ENCODE data around the gene MLLT6. TPM values are rescaled to one million over a fixed set of nuclear protein-coding genes. Genes with fewer than 3 reads are reported as not detected.
A peak's percentile ranks its signal among the peaks of the same experiment; 100 is the strongest.

The MLLT6 gene
- total and polyA plus RNA-seq, 2 of the 4 experiments (the other 2 are of a cell fraction): 7.2 to 21.2 TPM

DNA sequence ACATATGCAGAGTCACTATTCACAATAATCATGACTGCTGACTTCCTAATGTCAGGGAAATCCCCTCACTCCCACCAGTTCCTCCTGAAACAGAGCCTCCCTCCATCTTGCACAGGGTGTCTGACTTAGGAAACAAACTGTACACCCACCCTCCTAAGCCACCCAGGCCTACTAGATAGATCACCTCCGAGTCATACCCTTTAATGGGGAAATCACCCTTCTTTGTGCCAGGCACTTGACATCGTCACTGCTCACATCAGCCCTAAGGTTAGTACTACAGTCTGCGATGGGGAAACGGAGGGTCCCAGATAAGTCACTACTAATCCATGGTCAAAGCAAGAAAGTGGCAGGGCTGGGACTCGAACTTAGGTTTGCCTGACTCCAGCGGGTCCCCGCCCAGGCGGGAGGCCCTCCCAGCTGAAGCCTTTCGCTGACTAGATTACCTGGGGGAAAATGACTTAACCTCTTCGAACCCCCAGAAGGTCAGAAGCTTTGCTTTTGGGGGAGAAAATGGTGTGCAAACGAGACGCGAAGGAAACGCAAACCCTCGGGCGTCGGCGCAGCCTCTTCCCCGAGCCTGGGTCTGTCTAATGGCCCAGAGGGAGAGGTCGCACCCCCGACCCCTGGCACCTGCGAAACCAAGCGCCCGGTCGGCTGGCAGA, 3.4 kb upstream of the MLLT6 start:
- peak overlapping the region; percentile 95 for H3K4me3 ChIP-seq (ENCODE audit: insufficient read depth, low read depth, low read length)
- BruUV-seq (replicated peaks): no TSS peak
- H2AK9ac ChIP-seq (replicated peaks; ENCODE audit: low read depth, low read length, poor library complexity): peak overlapping the region; percentile 95
- H3K18ac ChIP-seq (ENCODE audit: low read depth, low read length): 0 out of 2 replicates have a peak overlapping the region, but pooled peaks have one; percentile 19
- H2AFZ ChIP-seq (replicated peaks; ENCODE audit: low read length, poor library complexity): peak overlapping the region; percentile 94
- peak overlapping the region; percentile 38 for H2AK5ac ChIP-seq (ENCODE audit: low read depth, low read length)
- no peak overlapping the region for H2BK15ac ChIP-seq (ENCODE audit: low read depth, low read length)
- H4K20me1 ChIP-seq (ENCODE audit: insufficient read depth, low read length): peaks cover 6% of the 10 kb centered on the region; the same call in 1 of the 2 replicates
- H2BK5ac ChIP-seq (ENCODE audit: low read depth, low read length, poor library complexity, severe bottlenecking): peak overlapping the region; percentile 1
- intact Hi-C loops (cut with micrococcal nuclease): loop anchor here (1.0 kb wide), 1 partner anchor 24 kb away; no protein-coding TSS in a partner anchor
- no peaks in the 10 kb centered on the region; the same call in 1 of the 2 replicates for H3K27me3 ChIP-seq (ENCODE audit: control insufficient read depth, insufficient read depth, low read length)
- H3K79me1 ChIP-seq (ENCODE audit: low read depth in 1 of 2, low read length in 2 of 2): peaks cover 6 to 39% of the 10 kb centered on the region in 2 experiments; a peak in 3 of 4 replicates
- H3K4ac ChIP-seq (ENCODE audit: low read depth, low read length): peak overlapping the region; percentile 75
- H3K56ac ChIP-seq (ENCODE audit: extremely low read depth, insufficient read depth, low read length): peak overlapping the region; percentile 7; the same call in 1 of the 2 replicates
- peak overlapping the region; percentile 47 for H4K91ac ChIP-seq (ENCODE audit: insufficient read depth, low read depth, low read length)
- H3K9me3 ChIP-seq (ENCODE audit: control insufficient read depth, insufficient read depth, low read length): no peaks in the 10 kb centered on the region
- peak overlapping the region; percentile 44; the same call in 1 of the 2 replicates for H3K23ac ChIP-seq (ENCODE audit: low read depth, low read length)
- TF ChIP-seq CEBPB (IDR thresholded peaks at IDR 0.05; ENCODE audit: low read depth, low read length) (peak; percentile 52), BHLHE40 (IDR thresholded peaks at IDR 0.05; ENCODE audit: low read depth, low read length) (no peak), NFE2L2 (IDR thresholded peaks at IDR 0.05; ENCODE audit: low read depth, low read length) (peak; percentile 45; the same call in 1 of the 2 replicates)
- peak overlapping the region; percentile 61 for H3K27ac ChIP-seq (ENCODE audit: insufficient read depth, low read length)
- ATAC-seq (ENCODE audit: low read depth): peak; percentile 3; the same call in 1 of the 2 replicates
- peak overlapping the region; percentile 93 for H4K5ac ChIP-seq (ENCODE audit: low read depth, low read length)
- H3K4me2 ChIP-seq (ENCODE audit: low read depth, low read length): peak overlapping the region; percentile 76
- peak overlapping the region; percentile 93 to 96 for H4K8ac ChIP-seq (ENCODE audit: low read depth in 2 of 2, low read length in 2 of 2)
- H3K4me1 ChIP-seq (ENCODE audit: control insufficient read depth, insufficient read depth, low read length): peaks cover 15% of the 10 kb centered on the region
- peak; percentile 71 for DNase-seq
- dilution Hi-C loops (cut with HindIII; ENCODE audit: low sequenced_read_pairs, unreplicated experiment): no loop called here
- whole genome bisulfite sequencing, 2 experiments (ENCODE audit: extremely low coverage in 2 of 2, insufficient read length in 1 of 2): 0% methylated on average over 2 of the region's 25 CpGs; no CpG with 5 or more reads in 1 of the 2 experiments
- no peaks in the 10 kb centered on the region for H3K36me3 ChIP-seq (ENCODE audit: control insufficient read depth, insufficient read depth, low read length)
- ChIA-PET CTCF (interaction anchor here (1.0 kb wide), 1 partner anchor 25 kb away, joined by 3 read pairs; no protein-coding TSS in a partner anchor), POLR2A (ENCODE audit: unreplicated experiment) (interaction anchor here (0.6 kb wide), 1 partner anchor 12 kb away, joined by 3 read pairs; no protein-coding TSS in a partner anchor)
- in situ Hi-C loops (cut with MboI; ENCODE audit: low sequenced_read_pairs): no loop called here
- H3K14ac ChIP-seq (replicated peaks; ENCODE audit: low read depth, low read length): peak overlapping the region; percentile 74
- peaks cover 14% of the 10 kb centered on the region for H3K9me1 ChIP-seq (ENCODE audit: insufficient read depth, low read length)
- peak overlapping the region; percentile 74 for H3K9ac ChIP-seq (ENCODE audit: low read depth, low read length)
- no peak overlapping the region; the same call in 1 of the 2 replicates for H2BK20ac ChIP-seq (ENCODE audit: low read depth, low read length)
- no peak overlapping the region for H2BK120ac ChIP-seq (ENCODE audit: low read depth, low read length)
